ENCODE results near the gene CDO1. TPM values are rescaled to one million over a fixed set of nuclear protein-coding genes. Genes with fewer than 3 reads are reported as not detected.

CDO1 gene
- total RNA-seq, 3 donors from 2014 or later (not counting 1 experiment from before 2014, with no cell fraction given), result not detected

- H3K36me3 ChIP-seq (ENCODE audit: control insufficient read depth, insufficient read depth, low read length), result no peaks in the 10 kb centered on the region
- peaks cover 14 to 54% of the 10 kb centered on the region in 2 donors for H3K27me3 Mint-ChIP-seq (ENCODE audit: low read depth in 2 of 2)
- WGBS (ENCODE audit: insufficient coverage), result 0% methylated on average over 1 of the region's 1 CpG
Measured at GRCh38 chr5:115787426-115787825, 29.0 kb downstream of the CDO1 start.

GRCh38 chr5:115785381-115786065 is 30.9 kb downstream of the CDO1 start:
- H3K36me3 Mint-ChIP-seq, result no peaks in the 10 kb centered on the region
- no peak overlapping the region for H3K27ac ChIP-seq (ENCODE audit: low read length)
- no peak overlapping the region for H3K4me3 ChIP-seq (ENCODE audit: low read length)
- DNase-seq (no peak), ATAC-seq (no peak)
- H3K27me3 ChIP-seq (ENCODE audit: control insufficient read depth, insufficient read depth, low read length), result peaks cover 8% of the 10 kb centered on the region
- H3K4me3 Mint-ChIP-seq, result no peak overlapping the region
- H3K4me1 ChIP-seq (ENCODE audit: control insufficient read depth, insufficient read depth, low read length), result no peaks in the 10 kb centered on the region
- H3K36me3 ChIP-seq (ENCODE audit: control insufficient read depth, insufficient read depth, low read length), result no peaks in the 10 kb centered on the region
- TF ChIP-seq, protein P1, sequence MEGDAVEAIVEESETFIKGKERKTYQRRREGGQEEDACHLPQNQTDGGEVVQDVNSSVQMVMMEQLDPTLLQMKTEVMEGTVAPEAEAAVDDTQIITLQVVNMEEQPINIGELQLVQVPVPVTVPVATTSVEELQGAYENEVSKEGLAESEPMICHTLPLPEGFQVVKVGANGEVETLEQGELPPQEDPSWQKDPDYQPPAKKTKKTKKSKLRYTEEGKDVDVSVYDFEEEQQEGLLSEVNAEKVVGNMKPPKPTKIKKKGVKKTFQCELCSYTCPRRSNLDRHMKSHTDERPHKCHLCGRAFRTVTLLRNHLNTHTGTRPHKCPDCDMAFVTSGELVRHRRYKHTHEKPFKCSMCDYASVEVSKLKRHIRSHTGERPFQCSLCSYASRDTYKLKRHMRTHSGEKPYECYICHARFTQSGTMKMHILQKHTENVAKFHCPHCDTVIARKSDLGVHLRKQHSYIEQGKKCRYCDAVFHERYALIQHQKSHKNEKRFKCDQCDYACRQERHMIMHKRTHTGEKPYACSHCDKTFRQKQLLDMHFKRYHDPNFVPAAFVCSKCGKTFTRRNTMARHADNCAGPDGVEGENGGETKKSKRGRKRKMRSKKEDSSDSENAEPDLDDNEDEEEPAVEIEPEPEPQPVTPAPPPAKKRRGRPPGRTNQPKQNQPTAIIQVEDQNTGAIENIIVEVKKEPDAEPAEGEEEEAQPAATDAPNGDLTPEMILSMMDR (IDR thresholded peaks at IDR 0.05), result no peak
- H3K27ac Mint-ChIP-seq, result no peak overlapping the region
- WGBS (ENCODE audit: insufficient coverage), result 58% methylated on average over 6 of the region's 6 CpGs
- no peaks in the 10 kb centered on the region for H3K9me3 Mint-ChIP-seq
- no peaks in the 10 kb centered on the region for H3K9me3 ChIP-seq (ENCODE audit: control insufficient read depth, insufficient read depth, low read length)
- intact Hi-C loops (cut with micrococcal nuclease), result no loop called here
- H3K4me1 Mint-ChIP-seq, result no peaks in the 10 kb centered on the region
- peaks cover 14 to 47% of the 10 kb centered on the region in 2 donors for H3K27me3 Mint-ChIP-seq (ENCODE audit: low read depth in 2 of 2)

More at GRCh38 chr5:115787426-115787825, 29.0 kb downstream of the CDO1 start:
- H3K4me3 Mint-ChIP-seq, result no peak overlapping the region
- Histone ChIP-seq H3K27ac (ENCODE audit: low read length) (no peak overlapping the region), H3K9me3 (ENCODE audit: control insufficient read depth, insufficient read depth, low read length) (no peaks in the 10 kb centered on the region), H3K4me3 (ENCODE audit: low read length) (no peak overlapping the region), H3K4me1 (ENCODE audit: control insufficient read depth, insufficient read depth, low read length) (no peaks in the 10 kb centered on the region), H3K27me3 (ENCODE audit: control insufficient read depth, insufficient read depth, low read length) (peaks cover 5% of the 10 kb centered on the region)
- intact Hi-C loops (cut with micrococcal nuclease), result no loop called here
- H3K4me1 Mint-ChIP-seq, result no peaks in the 10 kb centered on the region
- DNase-seq (no peak), ATAC-seq (no peak)
- H3K9me3 Mint-ChIP-seq, result no peaks in the 10 kb centered on the region
- no peaks in the 10 kb centered on the region for H3K36me3 Mint-ChIP-seq
- H3K27ac Mint-ChIP-seq, result no peak overlapping the region
- TF ChIP-seq, protein P1 (IDR thresholded peaks at IDR 0.05), result no peak

DNA sequence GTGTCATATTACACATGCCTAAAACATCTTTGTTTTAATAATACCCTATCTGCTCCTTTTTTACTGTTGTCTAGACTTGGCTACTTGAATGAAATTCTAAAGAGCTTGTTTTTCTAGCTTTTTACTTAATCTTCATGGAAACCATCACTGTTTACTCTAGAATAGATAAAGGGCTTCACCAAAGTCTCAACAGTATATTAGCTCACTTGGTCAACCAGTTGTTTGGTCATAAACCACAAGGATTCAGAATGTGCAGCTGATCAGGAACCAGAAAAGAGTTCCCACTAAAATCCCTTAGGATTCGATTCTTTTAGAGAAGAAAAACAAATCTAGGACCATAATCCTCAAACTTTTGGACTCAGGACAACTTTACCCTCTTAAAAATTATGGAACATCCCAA is 38.0 kb downstream of the CDO1 start:
- peaks cover 3% of the 10 kb centered on the region for H3K27me3 ChIP-seq (ENCODE audit: control insufficient read depth, insufficient read depth, low read length)
- H3K4me3 ChIP-seq (ENCODE audit: low read length), result no peak overlapping the region
- Mint-ChIP-seq H3K9me3 (no peaks in the 10 kb centered on the region), H3K4me3 (no peak overlapping the region), H3K4me1 (no peaks in the 10 kb centered on the region), H3K27me3 (ENCODE audit: low read depth in 2 of 2) (peaks cover 11 to 36% of the 10 kb centered on the region in 2 donors), H3K27ac (no peak overlapping the region), H3K36me3 (no peaks in the 10 kb centered on the region)
- no peaks in the 10 kb centered on the region for H3K9me3 ChIP-seq (ENCODE audit: control insufficient read depth, insufficient read depth, low read length)
- H3K36me3 ChIP-seq (ENCODE audit: control insufficient read depth, insufficient read depth, low read length), result no peaks in the 10 kb centered on the region
- H3K4me1 ChIP-seq (ENCODE audit: control insufficient read depth, insufficient read depth, low read length), result no peaks in the 10 kb centered on the region
- H3K27ac ChIP-seq (ENCODE audit: low read length), result no peak overlapping the region
- WGBS (ENCODE audit: insufficient coverage), result no CpG with 5 or more reads among the region's 1 CpG
- TF ChIP-seq, protein P1 (IDR thresholded peaks at IDR 0.05), result no peak
- DNase-seq (no peak), ATAC-seq (no peak)
- intact Hi-C loops (cut with micrococcal nuclease), result no loop called here

GRCh38 chr5:115776989-115777388 is 39.5 kb downstream of the CDO1 start:
- Mint-ChIP-seq H3K4me1 (no peaks in the 10 kb centered on the region), H3K36me3 (no peaks in the 10 kb centered on the region), H3K4me3 (no peak overlapping the region), H3K9me3 (no peaks in the 10 kb centered on the region), H3K27me3 (ENCODE audit: low read depth in 2 of 2) (peaks cover 12 to 37% of the 10 kb centered on the region in 2 donors), H3K27ac (no peak overlapping the region)
- DNase-seq, result no peak
- Histone ChIP-seq H3K27ac (ENCODE audit: low read length) (no peak overlapping the region), H3K36me3 (ENCODE audit: control insufficient read depth, insufficient read depth, low read length) (no peaks in the 10 kb centered on the region), H3K4me1 (ENCODE audit: control insufficient read depth, insufficient read depth, low read length) (no peaks in the 10 kb centered on the region), H3K27me3 (ENCODE audit: control insufficient read depth, insufficient read depth, low read length) (peaks cover 2% of the 10 kb centered on the region), H3K4me3 (ENCODE audit: low read length) (no peak overlapping the region), H3K9me3 (ENCODE audit: control insufficient read depth, insufficient read depth, low read length) (no peaks in the 10 kb centered on the region)
- ATAC-seq, result no peak
- 95% methylated on average over 2 of the region's 3 CpGs for WGBS (ENCODE audit: insufficient coverage)
- TF ChIP-seq, protein P1 (IDR thresholded peaks at IDR 0.05), result no peak
- intact Hi-C loops (cut with micrococcal nuclease), result no loop called here

Data from natural killer cell (primary cell).